T-helper 2 cell (primary cell): ENCODE results near the gene OTUB1.
"Not testable (repeated sequence)": the region's sequence is repeated elsewhere in the genome, so short reads cannot be mapped to it uniquely, and the experiment has no call there.

Experiments
- DNase-seq, 5 experiments: peaks; one replicate each; pipeline versions ENCODE4 v3.0.0 to v3.0.0-alpha.2; 2012 to 2022
- total RNA-seq, 2 donors: gene quantifications; one replicate each; lab custom pipeline; 2026; lab: John Stamatoyannopoulos, UW

Gene OTUB1
- total RNA-seq, result 53.0 to 61.7 reads per million in 2 donors

DNA sequence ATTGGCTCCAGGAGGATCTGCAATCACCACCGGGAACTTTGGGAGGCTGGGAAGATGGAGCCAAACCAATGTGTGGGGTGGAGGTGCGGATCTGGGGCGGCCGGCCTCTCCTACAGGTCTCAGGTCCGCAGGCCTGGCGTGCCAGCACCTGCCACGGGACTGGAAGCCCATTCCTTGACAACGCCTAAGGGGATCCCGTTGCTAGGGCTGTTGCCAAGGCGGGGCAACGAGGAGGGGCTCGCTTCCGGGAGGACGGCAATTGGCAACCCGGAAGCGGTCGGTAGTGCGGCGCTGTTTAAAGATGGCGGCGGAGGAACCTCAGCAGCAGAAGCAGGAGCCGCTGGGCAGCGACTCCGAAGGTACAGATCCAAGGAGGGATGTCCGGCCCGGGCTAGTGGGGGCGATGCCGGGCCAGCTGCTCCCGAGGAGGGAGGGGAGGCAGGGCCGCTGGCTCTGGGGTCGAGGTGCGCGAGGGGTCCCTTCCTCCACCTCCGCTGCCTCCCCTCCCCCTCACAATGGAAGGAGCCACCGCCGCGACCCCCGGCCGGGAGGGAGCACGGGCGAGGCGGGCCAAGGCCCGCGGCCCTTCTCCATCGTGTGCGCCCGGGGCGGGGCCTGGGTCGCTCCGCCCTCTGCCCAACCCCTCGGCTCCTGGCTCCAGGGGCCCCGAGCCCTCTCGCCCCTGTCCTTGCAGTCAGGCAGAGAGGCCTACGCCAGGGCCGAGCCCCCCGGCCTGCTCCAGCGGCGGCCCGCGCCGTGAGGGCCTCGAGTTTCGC is at the start of gene OTUB1:
Gene OTUB1, plus strand, starts transcription at position 283 of the 776 bp plus-strand sequence. Its CDS starts 19 bp downstream, at position 302.
- peak; percentile 75 to 93 (median 81) for DNase-seq

GRCh38 chr11:63937713-63938478 is 48.3 kb upstream of the OTUB1 start:
- DNase-seq, result no peak

GRCh38 chr11:63938479-63939396 is 47.5 kb upstream of the OTUB1 start, which contains the start of gene NAA40:
Gene NAA40 (plus strand): TSS chr11:63939002. CDS start chr11:63939097, 95 bp downstream.
- peak; percentile 84 to 98 (median 90) for DNase-seq

GRCh38 chr11:63939397-63939891 is 46.8 kb upstream of the OTUB1 start:
- DNase-seq, result no peak

DNA sequence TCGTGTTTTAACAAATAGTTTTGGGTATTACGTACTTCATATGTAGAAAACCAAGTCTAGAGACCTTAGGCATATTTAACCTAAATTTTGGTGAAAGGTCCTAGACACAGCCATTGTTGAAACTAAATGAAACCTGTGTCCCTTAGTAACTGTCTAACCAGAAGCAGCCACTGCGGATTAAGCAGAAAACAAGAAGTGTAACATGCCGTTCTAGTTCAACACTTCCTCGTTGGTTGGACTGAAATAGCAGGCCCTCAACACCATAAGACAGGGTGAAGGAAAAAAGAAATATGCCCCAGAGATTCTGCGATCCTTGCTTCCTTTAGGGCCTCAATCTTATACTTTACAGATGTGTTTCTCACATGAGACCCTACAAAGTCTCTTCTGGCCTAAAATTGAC is 45.5 kb upstream of the OTUB1 start:
- no peak for DNase-seq

GRCh38 chr11:63941901-63942300 is 44.3 kb upstream of the OTUB1 start:
- no peak for DNase-seq

DNA sequence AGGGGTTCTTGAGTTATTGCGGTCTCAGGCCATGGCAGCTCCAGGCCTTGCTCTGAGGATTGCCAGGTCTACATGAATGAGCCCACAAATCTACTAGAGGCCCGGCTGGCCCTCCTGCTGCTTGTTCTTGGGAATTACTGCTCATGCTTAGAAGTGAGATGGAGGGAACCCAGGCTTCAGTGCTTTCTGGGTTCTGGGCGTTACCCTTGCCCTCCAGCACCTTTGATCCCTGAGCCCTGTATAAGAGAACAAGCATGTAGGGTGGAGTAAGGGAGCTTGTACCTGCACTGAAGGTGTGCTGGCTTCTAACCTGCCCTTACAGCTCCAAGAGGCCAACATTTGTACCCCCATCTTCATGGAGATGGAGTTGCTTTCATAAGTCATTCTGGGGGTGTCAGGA is 43.4 kb upstream of the OTUB1 start:
- no peak for DNase-seq

DNA sequence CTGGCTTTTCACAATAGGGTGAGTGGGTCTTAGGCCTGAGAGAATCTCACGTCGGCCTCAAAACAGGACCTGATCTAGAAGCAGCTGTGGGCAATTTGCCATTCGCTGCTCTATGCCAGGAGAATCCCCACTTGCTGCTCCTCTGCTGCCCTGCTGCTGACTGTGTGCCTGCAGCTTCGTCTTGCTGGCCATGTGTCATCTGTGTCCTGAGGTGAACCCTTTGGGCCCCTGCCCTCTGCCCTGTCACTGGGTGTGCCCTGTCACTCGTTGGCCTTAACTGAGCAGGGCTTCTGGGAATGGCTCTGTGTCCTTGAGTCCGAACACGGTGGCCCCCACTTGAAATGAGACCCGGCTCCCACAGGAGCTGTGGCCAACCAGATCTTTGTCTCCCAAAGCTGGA is 41.3 kb upstream of the OTUB1 start:
- no peak for DNase-seq

GRCh38 chr11:63945477-63946163 is 40.6 kb upstream of the OTUB1 start:
- DNase-seq, result peak in 4 of 5 experiments; percentile 15 to 55 (median 32)

DNA sequence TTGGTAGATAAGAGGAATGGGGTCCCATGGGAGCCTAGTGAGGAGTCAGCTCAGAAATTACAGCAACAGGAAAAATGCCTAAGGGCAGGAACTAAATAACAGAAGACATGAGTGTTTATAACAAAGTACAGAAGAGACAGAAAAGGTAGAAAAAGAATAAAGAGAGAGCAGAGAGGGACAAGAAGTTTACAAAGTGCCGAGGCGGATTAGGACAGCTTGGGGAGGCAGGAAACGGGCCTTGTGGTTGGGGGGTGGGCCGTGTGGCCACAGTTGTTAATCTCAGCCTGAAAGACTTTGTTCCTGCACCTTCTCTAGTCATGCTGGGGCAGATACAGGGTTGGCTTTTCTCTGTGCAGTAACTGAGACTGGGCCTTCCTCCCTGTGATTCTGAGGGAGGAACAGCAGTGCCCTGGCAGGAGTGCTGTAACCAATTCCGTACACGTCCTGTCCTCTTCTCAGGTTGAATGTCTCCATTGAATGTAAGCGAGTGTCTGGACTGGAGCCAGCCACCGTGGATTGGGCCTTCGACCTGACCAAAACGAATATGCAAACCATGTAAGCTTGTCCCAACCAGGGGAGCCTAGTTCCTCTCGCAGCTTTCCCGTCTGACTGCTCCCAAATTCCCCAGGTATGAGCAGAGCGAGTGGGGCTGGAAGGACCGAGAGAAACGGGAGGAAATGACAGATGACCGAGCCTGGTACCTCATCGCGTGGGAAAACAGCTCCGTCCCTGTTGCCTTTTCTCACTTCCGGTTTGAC is 34.3 kb upstream of the OTUB1 start:
- peak in 2 of 5 experiments; percentile 37 to 78 for DNase-seq

GRCh38 chr11:63952570-63952969 is 33.7 kb upstream of the OTUB1 start:
- no peak for DNase-seq

DNA sequence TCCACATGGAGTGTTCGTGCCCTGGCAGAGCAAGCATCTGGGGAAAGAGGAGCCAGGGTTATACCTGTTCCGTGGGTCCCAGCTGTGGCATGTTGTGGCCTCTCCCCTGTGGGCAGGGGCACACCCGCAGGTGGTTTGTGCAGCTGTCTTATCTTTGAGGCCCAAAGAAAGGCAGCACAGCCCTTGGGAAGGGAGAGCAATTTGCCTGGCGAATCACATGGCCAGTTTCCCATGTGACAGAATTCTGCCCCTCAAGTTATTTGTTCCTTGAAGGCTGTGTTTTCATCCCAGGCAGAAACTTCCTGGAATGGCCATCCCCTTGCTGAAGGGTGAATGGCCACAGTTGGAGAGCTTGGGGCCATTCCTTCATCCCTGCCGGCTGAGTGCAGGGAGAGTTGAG is 28.2 kb upstream of the OTUB1 start:
- no peak for DNase-seq

DNA sequence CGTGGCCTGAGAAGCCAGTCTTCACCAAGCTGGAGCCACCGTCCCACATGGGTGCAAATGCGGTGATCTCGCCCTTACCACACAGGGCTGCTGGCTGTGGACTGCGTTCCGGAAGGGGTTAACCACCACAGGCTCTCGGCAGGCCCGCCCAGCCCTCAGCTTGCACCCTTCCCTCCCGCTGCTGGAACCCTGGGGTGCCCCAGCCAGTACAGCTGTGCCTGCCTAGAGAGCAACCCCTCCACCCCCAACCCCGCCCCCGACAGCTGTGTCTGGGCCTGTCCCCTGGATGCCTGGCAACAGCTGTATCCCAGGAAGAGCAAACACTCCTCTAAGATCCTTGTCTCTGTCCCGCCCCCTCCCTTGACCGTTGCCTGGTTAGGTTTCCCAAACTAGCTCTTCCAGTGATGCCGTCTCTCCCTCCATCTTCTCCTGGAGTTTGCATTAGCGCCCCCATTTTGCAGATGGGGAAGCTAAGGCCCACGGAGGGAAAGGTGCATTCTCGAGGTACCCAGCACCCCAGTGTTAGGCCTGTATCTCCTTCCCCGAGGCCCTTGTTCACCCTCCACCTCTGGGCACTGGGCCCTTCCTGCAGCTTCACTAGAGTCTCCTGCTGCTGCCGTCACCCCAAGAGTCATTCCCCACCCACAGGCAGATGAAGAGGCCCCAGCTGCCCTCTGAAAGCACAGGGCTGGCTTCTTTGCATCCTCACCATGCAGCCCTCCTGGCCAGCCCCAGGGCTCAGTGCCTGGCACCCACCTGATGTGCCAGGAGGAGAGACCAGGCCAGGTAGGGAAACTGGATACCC is 24.4 kb upstream of the OTUB1 start:
- peak in 2 of 5 experiments; percentile 16 to 76 for DNase-seq

DNA sequence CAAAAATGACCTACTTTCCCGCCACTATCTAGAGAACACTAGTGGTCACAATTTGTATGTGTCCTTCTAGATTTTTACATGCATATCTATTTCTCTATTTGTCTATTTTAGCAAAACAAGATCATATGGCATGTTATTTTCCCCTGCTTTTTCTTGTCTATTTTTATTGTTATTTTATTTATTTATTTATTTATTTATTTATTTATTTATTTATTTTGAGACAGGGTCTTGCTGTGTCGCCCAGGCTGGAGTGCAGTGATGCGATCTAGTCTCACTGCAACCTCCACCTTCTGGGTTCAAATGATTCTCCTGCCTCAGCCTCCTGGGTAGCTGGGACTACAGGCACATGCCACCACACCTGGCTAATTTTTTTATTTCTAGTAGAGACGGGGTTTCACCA is 22.3 kb upstream of the OTUB1 start:
- not testable (repeated sequence) for DNase-seq

DNA sequence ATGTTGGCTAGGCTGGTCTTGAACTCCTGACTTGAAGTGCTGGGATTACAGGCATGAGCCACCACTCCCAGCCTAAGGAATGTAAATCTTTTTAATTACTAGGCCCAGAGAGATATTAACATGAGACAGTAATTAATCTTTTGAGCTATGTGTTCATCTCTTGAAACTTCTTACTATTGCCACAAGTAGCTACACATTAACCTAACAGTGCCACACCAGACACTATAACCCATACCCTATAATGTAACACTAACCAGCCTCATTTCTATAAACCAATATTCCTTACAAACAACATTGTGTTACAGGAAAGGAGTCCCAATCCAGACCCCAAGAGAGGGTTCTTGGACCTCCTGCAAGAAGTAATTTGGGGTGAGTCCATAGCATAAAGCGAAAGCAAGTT is 19.8 kb upstream of the OTUB1 start:
- DNase-seq, result no peak

DNA sequence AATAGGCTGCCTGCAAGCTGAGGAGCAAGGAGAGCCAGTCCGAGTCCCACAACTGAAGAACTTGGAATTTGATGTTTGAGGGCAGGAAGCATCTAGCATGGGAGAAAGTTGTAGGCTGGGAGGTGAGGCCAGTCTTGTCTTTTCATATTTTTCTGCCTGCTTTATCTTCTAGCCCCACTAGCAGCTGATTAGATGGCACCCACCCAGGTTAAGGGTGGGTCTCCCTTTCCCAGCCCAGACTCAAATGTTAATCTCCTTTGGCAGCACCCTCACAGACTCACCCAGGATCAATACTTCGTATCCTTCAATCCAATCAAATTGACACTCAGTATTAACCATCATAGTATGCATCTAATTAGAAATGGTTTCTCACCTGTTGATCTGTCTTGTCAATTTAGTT is 16.8 kb upstream of the OTUB1 start:
- no peak for DNase-seq

- no peak for DNase-seq
Measured at GRCh38 chr11:63970902-63971301, 15.3 kb upstream of the OTUB1 start.

- DNase-seq, result not testable (repeated sequence)
Measured at GRCh38 chr11:63973912-63974258, 12.4 kb upstream of the OTUB1 start.

GRCh38 chr11:63974259-63975143 is 11.7 kb upstream of the OTUB1 start, which contains the start of gene COX8A:
Gene COX8A (plus strand): TSS chr11:63974620. CDS start chr11:63974681, 61 bp downstream.
- peak; percentile 72 to 100 (median 92) for DNase-seq
